Stimulated activated CD8-positive, alpha-beta memory T cell treated with anti-CD3 and anti-CD28 coated beads, Interleukin-4, amount 100 ng/mL, for 24 hours (primary cell): ENCODE measurements around the gene RAC2.
"Not testable (repeated sequence)": the region's sequence is repeated elsewhere in the genome, so short reads cannot be mapped to it uniquely, and the experiment has no call there.

Experiments
- DNase-seq: peaks from one replicate; pipeline ENCODE4 v3.0.0-alpha.2; 2020; ENCODE audit warnings: low read depth

Gene RAC2

DNA sequence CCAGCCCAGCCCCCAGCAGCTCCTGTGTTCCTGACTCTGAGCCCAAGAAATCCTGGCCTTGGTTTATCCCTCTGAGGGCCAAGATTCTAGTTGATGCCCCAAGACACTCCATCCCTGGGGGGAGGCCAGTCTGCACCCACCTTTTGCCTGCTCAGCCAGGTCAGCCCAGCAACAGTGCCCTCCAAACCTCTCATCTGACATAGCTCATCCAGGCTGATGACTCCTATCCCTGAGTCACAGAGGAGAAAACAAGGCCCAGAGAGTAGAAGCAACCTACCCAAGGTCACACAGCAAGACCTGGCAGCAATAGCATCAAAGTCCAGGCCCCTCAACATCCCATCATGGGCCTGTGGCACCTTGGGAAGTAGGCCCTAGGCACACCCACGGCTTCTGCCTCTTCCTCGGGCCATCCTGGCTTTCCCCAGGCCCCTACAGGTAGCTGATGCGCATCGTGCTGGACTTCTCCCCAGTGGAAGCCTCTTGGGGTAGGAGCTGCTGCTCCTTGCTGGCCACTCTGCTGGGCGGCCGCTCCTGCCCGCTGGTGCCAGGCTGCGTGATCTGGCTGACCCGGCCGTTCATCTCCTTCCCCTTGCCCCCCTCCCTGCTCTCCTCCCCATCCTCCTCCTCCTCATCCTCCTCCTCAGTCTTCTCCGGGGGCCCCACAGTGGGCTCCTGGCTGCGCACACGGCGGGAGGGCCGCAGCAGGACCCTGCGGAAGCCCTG lies 37.8 kb downstream of the RAC2 start:
- no peak for DNase-seq

- no peak for DNase-seq
These were observed 39.0 kb downstream of the RAC2 start for GRCh38 chr22:37205046-37205445.

- no peak for DNase-seq
These were observed 39.9 kb downstream of the RAC2 start for GRCh38 chr22:37204045-37204655.

- DNase-seq: no peak
These were observed 40.6 kb downstream of the RAC2 start for GRCh38 chr22:37203354-37204044.

- DNase-seq: no peak
These were observed 41.4 kb downstream of the RAC2 start for GRCh38 chr22:37202716-37203115.

DNA sequence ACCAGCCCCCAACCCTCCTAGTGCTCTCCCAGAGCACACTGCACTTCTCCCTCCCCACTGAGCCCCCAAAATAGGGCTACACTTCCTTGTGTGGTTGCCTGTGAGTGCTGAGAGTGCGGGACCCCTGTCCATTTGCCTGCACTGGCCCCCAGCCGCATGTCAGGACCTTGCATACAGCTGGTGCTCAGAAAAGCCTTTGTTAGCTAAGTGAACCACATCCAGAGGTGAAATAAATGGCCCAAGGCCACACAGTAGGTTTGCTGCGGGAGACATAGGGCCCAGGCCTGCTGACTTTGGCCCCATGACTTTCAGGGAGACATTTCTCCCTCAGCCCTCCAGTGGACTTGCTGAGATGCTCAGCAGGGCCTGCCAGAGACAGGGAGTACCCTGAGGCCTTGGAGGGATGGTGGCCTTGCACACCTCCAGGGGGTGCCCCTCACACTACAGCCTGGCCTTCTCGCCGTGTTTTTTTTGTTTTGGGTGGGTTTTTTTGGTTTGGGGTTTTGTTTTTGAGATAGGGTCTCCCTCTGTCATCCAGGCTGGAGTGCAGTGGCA lies 42.0 kb downstream of the RAC2 start:
- no peak for DNase-seq

DNA sequence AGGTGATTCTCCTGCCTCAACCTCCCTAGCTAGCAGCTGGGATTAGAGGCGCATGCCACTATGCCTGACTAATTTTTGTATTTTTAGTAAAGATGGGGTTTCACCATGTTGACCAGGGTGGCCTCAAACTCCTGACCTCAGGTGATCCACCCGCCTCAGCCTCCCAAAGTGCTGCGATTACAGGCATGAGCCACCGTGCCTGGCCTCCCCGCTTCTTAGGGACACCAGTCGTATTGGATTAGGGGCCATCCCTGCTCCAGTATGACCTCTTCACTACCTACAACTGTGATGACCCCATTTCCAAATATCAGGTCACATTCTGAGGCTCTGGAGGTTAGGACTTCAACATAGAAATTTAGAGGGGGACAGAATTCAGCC lies 42.6 kb downstream of the RAC2 start:
- DNase-seq: not testable (repeated sequence)

GRCh38 chr22:37199760-37200108 lies 44.3 kb downstream of the RAC2 start:
- DNase-seq: no peak

DNA sequence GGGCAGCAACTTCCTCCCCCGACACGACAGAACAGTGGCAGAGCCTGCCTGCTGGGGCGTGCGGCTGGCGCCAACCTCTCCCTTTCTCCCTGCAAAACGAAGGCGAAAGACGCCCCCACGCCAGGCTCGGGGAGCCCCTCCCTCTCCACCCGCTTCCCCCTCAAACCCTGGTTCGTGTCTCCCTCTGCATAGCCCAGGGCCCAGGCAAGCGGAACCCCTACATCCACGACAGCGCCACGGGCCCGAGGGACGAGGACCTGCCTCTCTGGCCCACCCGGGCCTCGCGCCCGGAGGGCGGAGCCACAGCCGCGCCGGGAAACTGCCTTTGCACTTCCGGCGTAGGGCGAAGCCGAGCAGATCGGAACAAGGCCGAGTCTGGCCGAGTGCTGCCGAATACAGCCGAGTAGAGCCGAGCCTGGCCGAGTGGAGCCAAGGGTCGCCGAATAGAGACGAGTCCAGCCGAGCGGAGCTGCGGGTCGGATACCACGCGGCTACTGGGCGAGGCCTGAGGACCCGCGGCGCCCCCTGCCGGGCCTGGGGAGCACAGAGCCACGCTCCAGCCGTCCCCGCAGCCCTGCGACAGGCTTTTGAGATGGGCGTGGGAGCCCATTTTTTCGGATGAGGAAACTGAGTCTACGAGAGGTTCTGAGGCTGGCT lies 44.8 kb downstream of the RAC2 start:
- DNase-seq: peak; percentile 99

DNA sequence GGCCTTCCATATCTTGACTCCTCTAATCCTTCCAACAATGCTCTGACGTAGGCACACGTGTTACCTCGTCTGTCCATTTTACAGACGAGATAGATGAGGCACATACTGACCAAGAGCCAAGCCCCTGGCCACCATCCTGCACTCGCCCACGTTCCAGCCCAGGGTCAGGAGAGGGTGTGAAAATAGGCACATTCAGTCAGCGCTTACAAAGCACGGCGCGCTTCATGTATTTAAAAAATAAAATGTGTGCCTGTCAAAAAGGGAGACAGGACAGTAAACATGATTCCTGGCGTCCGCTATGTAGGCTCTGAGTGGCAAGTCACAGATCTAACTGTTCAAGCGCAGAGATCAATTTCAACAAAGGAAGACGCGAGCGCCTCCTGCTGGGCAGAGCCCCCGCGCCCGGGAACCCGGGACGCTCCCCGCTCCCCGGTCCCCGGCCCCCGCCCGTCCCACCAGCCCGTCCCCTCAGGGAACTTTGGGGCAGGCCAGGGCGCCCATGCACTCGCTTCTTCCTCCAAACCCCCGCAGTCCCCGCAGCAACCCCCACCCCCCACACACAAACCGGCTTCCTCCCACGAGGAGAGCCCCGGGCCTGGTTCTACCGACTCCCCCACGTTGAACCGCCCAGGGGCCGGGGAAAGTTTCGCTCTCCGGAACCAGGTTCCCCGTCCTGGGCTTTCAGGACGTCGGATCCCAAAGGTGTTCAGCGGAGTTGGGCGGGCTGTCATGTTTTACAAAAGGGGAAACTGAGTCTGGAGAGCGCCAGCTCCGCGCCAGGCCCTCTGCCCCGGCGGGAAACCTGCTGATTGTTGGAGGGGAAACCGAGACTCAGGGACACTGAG lies 45.6 kb downstream of the RAC2 start:
- peak; percentile 87 for DNase-seq

- DNase-seq: no peak
These were observed 46.4 kb downstream of the RAC2 start for GRCh38 chr22:37197451-37198257.

- no peak for DNase-seq
These were observed 47.3 kb downstream of the RAC2 start for GRCh38 chr22:37196539-37197450.

DNA sequence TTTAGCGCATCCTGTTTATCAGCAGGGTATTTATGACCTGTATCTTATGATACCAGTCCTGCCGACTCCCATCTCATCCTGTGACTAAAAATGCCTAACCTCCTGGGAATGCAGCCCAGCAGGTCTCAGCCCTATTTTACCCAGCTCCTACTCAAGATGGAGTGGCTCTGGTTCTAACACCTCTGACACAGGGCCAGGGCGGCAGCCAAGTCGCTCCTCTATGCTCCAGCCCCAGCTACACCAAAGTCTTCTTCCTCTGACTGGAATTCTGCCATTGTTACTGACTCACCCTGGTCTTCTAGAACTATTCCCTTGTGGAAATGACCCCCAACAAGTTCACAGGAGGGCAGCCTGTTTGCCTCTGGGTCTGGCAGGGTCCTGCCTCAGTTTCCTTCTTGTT lies 48.1 kb downstream of the RAC2 start:
- no peak for DNase-seq

DNA sequence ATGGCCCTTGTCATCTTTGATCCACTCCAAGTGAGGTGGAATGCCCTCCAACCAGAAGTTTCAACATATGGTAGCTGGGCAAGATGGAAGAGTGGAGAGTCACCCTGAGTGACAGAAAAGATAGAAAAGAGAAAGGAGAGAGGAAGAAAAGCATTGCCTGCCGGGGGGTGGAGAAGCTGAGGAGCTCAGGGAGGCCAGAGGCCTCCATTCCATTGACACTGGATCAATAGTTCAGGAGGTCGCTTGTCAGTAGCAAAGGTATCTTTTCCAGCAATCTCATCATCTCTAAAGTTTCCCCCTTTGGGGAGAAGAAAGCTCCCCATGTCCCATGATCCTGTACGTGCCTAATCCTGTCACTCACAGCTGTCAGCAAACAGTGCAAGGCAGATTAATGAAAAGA lies 49.3 kb downstream of the RAC2 start:
- no peak for DNase-seq

GRCh38 chr22:37193629-37194191 lies 50.4 kb downstream of the RAC2 start:
- DNase-seq: peak; percentile 26

- no peak for DNase-seq
These were observed 51.3 kb downstream of the RAC2 start for GRCh38 chr22:37192741-37193140.

DNA sequence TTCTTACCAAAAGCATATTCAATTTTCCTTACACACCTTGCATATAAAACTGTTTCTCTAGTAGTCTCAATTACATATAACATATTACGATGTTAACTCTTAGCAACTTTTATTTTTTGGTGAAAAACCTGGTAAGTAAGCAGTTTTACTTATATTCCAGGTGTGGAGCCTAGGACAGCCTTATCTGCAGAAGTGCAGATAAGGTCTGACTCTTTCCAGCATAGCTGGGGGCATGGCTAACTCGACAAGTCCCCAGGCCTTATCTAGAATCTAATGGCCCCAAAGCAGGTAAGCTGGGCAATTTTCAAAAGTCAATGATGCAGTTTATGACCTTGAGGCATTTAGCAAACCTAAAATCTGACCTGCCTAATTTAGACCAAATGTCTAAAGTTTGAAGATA lies 51.9 kb downstream of the RAC2 start:
- no peak for DNase-seq

DNA sequence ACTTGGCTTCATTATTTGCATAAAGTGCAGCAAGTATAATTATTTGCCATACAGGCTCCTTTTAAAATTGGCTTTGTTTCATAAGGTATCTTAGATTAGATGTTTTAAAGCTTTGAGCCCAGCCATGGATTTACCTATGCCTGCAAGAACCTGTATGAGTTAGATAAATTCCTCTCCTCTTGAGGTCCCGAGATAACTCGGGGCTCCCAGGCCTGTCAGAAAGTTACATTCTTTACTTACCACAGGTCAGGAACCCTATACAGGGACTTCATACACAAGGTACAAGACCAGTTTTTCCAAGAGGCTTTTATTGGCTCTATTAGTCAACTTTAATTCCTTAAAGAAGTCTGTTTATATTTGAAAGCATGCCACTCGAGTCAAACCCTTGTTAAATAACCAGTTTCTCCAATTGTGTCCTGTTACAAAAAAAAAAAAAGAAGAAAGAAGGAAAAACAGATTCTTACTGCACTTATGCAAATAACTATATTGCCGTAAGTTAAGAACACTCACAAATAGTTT lies 53.7 kb downstream of the RAC2 start:
- no peak for DNase-seq

- DNase-seq: no peak
These were observed 55.1 kb downstream of the RAC2 start for GRCh38 chr22:37188901-37189466.
